H1 (cell line): ENCODE results near the gene ITGA8. TPM values are rescaled to one million over a fixed set of nuclear protein-coding genes. Genes with fewer than 3 reads are reported as not detected.

Source experiments
- CTCF ChIA-PET: fragments of 300-600 bp; sonication (Branson Sonifier 250); formaldehyde crosslinking; loops from one replicate; lab custom pipeline; 2021; ENCODE audit not compliant: partially characterized antibody; lab: Charles Lee
- POLR2A ChIA-PET: fragments of 300-600 bp; sonication (Branson Sonifier 250); formaldehyde crosslinking; loops from one replicate; lab custom pipeline; 2021; ENCODE audit warnings: inconsistent platforms; ENCODE audit not compliant: partially characterized antibody; lab: Charles Lee
- DNase-seq, 2 experiments: peaks; one replicate each; pipeline versions ENCODE4 v3.0.0 to v3.0.0-alpha.2; 2010 to 2022; ENCODE audit warnings: low spot score in 2 of 2, low read depth in 1 of 2, mixed read lengths in 1 of 2
- FAIRE-seq: peaks from 2 replicates; lab custom pipeline; 2011; peaks lifted over from hg19 to GRCh38; lab: Jason Lieb, UNC
- H2AFZ ChIP-seq: 2 replicates; pipeline ENCODE4 v1.8.1; 2012; ENCODE audit warnings: low read length, inconsistent platforms
- H2AK5ac ChIP-seq: 2 replicates; pipeline ENCODE4 v1.6.1; 2013; ENCODE audit warnings: low read depth, low read length
- H2BK120ac ChIP-seq: replicated peaks from 2 replicates; pipeline ENCODE3; 2013; ENCODE audit warnings: low read depth, low read length, inconsistent platforms
- H2BK12ac ChIP-seq: 2 replicates; pipeline ENCODE4 v1.6.1; 2013; ENCODE audit warnings: low read depth, low read length
- H2BK15ac ChIP-seq: 2 replicates; pipeline ENCODE4 v1.6.1; 2013; ENCODE audit warnings: low read length
- H2BK20ac ChIP-seq: 2 replicates; pipeline ENCODE4 v1.6.1; 2013; ENCODE audit warnings: low read length
- H2BK5ac ChIP-seq: 2 replicates; pipeline ENCODE4 v1.6.1; 2013; ENCODE audit warnings: low read depth, low read length
- H3K14ac ChIP-seq: 2 replicates; pipeline ENCODE4 v1.6.1; 2013; ENCODE audit warnings: inconsistent platforms; ENCODE audit not compliant: insufficient read length
- H3K18ac ChIP-seq: 2 replicates; pipeline ENCODE4 v1.6.1; 2013; ENCODE audit warnings: low read length; ENCODE audit errors: extremely low read depth
- H3K23ac ChIP-seq: 2 replicates; pipeline ENCODE4 v1.6.1; 2013; ENCODE audit warnings: inconsistent platforms; ENCODE audit not compliant: insufficient read length
- H3K23me2 ChIP-seq: 2 replicates; pipeline ENCODE4 v1.6.1; 2013; ENCODE audit warnings: low read depth, low read length
- H3K27ac ChIP-seq: 2 replicates; pipeline ENCODE4 v1.6.1; 2011; ENCODE audit warnings: low read depth, low read length, inconsistent platforms
- H3K27me3 ChIP-seq, 4 experiments: replicated peaks in 1 of 4; 1 replicate in 1 of 4; 2 replicates in 3 of 4; pipeline versions ENCODE4 v1.6.1 to v1.8.1; 2011 to 2013; ENCODE audit warnings: low read length in 3 of 4, mild to moderate bottlenecking in 3 of 4, inconsistent platforms in 2 of 4, mixed read lengths in 2 of 4, moderate library complexity in 1 of 4; ENCODE audit not compliant: control insufficient read depth in 3 of 4, insufficient read depth in 3 of 4; ENCODE audit errors: extremely low read depth in 1 of 4
- H3K36me3 ChIP-seq, 4 experiments: 2 replicates each; pipeline versions ENCODE4 v1.6.1 to v1.8.1; 2011 to 2013; ENCODE audit warnings: mild to moderate bottlenecking in 4 of 4, low read length in 3 of 4, moderate library complexity in 2 of 4, control low read depth in 1 of 4, inconsistent platforms in 1 of 4; ENCODE audit not compliant: insufficient read depth in 4 of 4, control insufficient read depth in 2 of 4
- H3K4ac ChIP-seq: replicated peaks from 2 replicates; pipeline ENCODE3; 2013; ENCODE audit warnings: low read length, low read depth, mixed read lengths, inconsistent platforms; ENCODE audit not compliant: insufficient read length
- H3K4me1 ChIP-seq, 4 experiments: replicated peaks in 1 of 4; 1 replicate in 1 of 4; 2 replicates in 3 of 4; pipeline versions ENCODE4 v1.6.1 to v1.8.1; 2011 to 2013; ENCODE audit warnings: low read length in 3 of 4, inconsistent platforms in 2 of 4, mixed read lengths in 1 of 4; ENCODE audit not compliant: insufficient read depth in 4 of 4, control insufficient read depth in 3 of 4
- H3K4me2 ChIP-seq, 2 experiments: 2 replicates each; pipeline versions ENCODE4 v1.6.1 to v1.8.1; 2011 to 2013; ENCODE audit warnings: low read depth in 2 of 2, low read length in 2 of 2, control low read depth in 1 of 2, inconsistent platforms in 1 of 2, mild to moderate bottlenecking in 1 of 2; ENCODE audit not compliant: insufficient read depth in 1 of 2
- H3K4me3 ChIP-seq, 4 experiments: fragments of 200-600, 300-600 bp in 1 of 4; sonication (generic), shearing (Covaris generic), sonication (Bioruptor Twin) in 1 of 4; 2 replicates each; pipeline versions ENCODE4 v1.5.1 to v1.8.1; 2011 to 2016; ENCODE audit warnings: low read length in 4 of 4, low read depth in 3 of 4, control low read depth in 2 of 4, inconsistent platforms in 2 of 4, mild to moderate bottlenecking in 2 of 4, mixed read lengths in 1 of 4, moderate library complexity in 1 of 4; ENCODE audit not compliant: insufficient read depth in 2 of 4; ENCODE audit errors: extremely low read depth in 1 of 4
- H3K56ac ChIP-seq: replicated peaks from 2 replicates; pipeline ENCODE3; 2013; ENCODE audit warnings: low read depth, mild to moderate bottlenecking, mixed read lengths, low read length, inconsistent platforms; ENCODE audit not compliant: insufficient read length
- H3K79me1 ChIP-seq: 2 replicates; pipeline ENCODE4 v1.6.1; 2013; ENCODE audit warnings: low read depth, low read length, control low read depth
- H3K79me2 ChIP-seq, 2 experiments: 2 replicates each; pipeline versions ENCODE4 v1.6.1 to v1.8.1; 2012 to 2013; ENCODE audit warnings: low read length in 2 of 2, mild to moderate bottlenecking in 2 of 2, inconsistent platforms in 1 of 2; ENCODE audit not compliant: insufficient read depth in 2 of 2, control insufficient read depth in 1 of 2
- H3K9ac ChIP-seq, 4 experiments: replicated peaks in 1 of 4; 1 replicate in 1 of 4; 2 replicates in 3 of 4; pipeline versions ENCODE4 v1.6.1 to v1.8.1; 2011 to 2013; ENCODE audit warnings: low read depth in 3 of 4, low read length in 3 of 4, control low read depth in 2 of 4, mild to moderate bottlenecking in 2 of 4, moderate library complexity in 2 of 4, inconsistent platforms in 1 of 4; ENCODE audit errors: extremely low read depth in 1 of 4
- H3K9me3 ChIP-seq, 2 experiments: 2 replicates each; pipeline versions ENCODE4 v1.6.1 to v1.8.1; 2012 to 2013; ENCODE audit warnings: mild to moderate bottlenecking in 2 of 2, moderate library complexity in 2 of 2, control low read depth in 1 of 2, inconsistent platforms in 1 of 2, low read depth in 1 of 2, low read length in 1 of 2, mixed read lengths in 1 of 2; ENCODE audit not compliant: insufficient read depth in 2 of 2
- H4K20me1 ChIP-seq, 2 experiments: replicated peaks in 1 of 2; 2 replicates each; pipeline versions ENCODE3 to v1.8.1; 2011 to 2013; ENCODE audit warnings: inconsistent platforms in 2 of 2, low read length in 2 of 2, mild to moderate bottlenecking in 1 of 2; ENCODE audit not compliant: insufficient read depth in 2 of 2, control insufficient read depth in 1 of 2
- H4K5ac ChIP-seq: 2 replicates; pipeline ENCODE4 v1.6.1; 2013; ENCODE audit warnings: low read length, low read depth, mixed read lengths, inconsistent platforms; ENCODE audit not compliant: insufficient read length
- H4K8ac ChIP-seq: 2 replicates; pipeline ENCODE4 v1.8.0; 2013; ENCODE audit warnings: mild to moderate bottlenecking, moderate library complexity, low read length, inconsistent platforms; ENCODE audit not compliant: insufficient read depth; ENCODE audit errors: extremely low read depth
- H4K91ac ChIP-seq: replicated peaks from 2 replicates; pipeline ENCODE3; 2013; ENCODE audit warnings: low read length, mixed read lengths, inconsistent platforms; ENCODE audit not compliant: insufficient read length
- JUND ChIP-seq: IDR thresholded peaks from 2 replicates; pipeline ENCODE4 v1.6.1; 2011; ENCODE audit warnings: mild to moderate bottlenecking, improper control_type of control experiment, low read length
- PHF8 ChIP-seq: fragments of 200-600 bp; sonication (generic); conservative IDR thresholded peaks from 2 replicates; pipeline ENCODE4 v1.7.1; 2012; ENCODE audit warnings: low read depth, mild to moderate bottlenecking, inconsistent platforms, low read length, moderate library complexity
- POU5F1 ChIP-seq: IDR thresholded peaks from 2 replicates; pipeline ENCODE4 v1.6.1; 2011; ENCODE audit warnings: low read depth, mild to moderate bottlenecking, low read length, moderate library complexity
- SRF ChIP-seq: IDR thresholded peaks from 2 replicates; pipeline ENCODE4 v1.6.1; 2011; ENCODE audit warnings: mild to moderate bottlenecking, low read depth, low read length, moderate library complexity
- WGBS, 2 experiments: shearing (Covaris generic) in 1 of 2; methylation state at CpG; one replicate each; pipeline versions ENCODE4 v1.1.6 to v1.1.7; 2013 to 2015; ENCODE audit warnings: low lambda C conversion rate in 2 of 2, mixed read lengths in 2 of 2, inconsistent platforms in 1 of 2, low coverage in 1 of 2, missing lambda C conversion rate in 1 of 2; ENCODE audit not compliant: insufficient replicate concordance in 2 of 2, insufficient coverage in 1 of 2, insufficient read length in 1 of 2; ENCODE audit errors: extremely low coverage in 1 of 2, missing lambda C conversion rate in 1 of 2; 5-methylcytosine and 5-hydroxymethylcytosine counted together
- polyA plus RNA-seq, 7 experiments: library from polyadenylated mRNA; depleted of rRNA in 3 of 7; stranded (reverse) in 5 of 7; unstranded in 2 of 7; fragments of >200 nt in 5 of 7; fragments of 200-250 nt in 2 of 7; gene quantifications; 1 replicate in 5 of 7; 2 replicates in 1 of 7; 4 replicates in 1 of 7; pipeline versions ENCODE4 v1.2.1 to v1.2.3, GENCODE V29; 2011 to 2013; ENCODE audit warnings: missing spikeins in 2 of 7, mixed read lengths in 2 of 7
- total RNA-seq: library from RNA; stranded (reverse); fragmentation: NEBNext Ultra II Directional; extraction: Animal tissue kit (Norgen Biotek cat#: 25700); gene quantifications from 2 replicates; pipeline ENCODE4 v1.2.1, GENCODE V29; 2021

ITGA8 gene
- total and polyA plus RNA-seq, 2 of the 8 experiments (the other 6 are each of a cell fraction or from before 2014, with no cell fraction given): not detected

GRCh38 chr10:15651175-15651574, 68.5 kb downstream of the ITGA8 start:
- no peak overlapping the region for H3K18ac ChIP-seq
- POLR2A ChIA-PET: no interaction called here
- H3K9ac ChIP-seq: no peak overlapping the region
- H3K4ac ChIP-seq: no peak overlapping the region
- no peaks in the 10 kb centered on the region for H3K36me3 ChIP-seq
- H4K20me1 ChIP-seq: no peaks in the 10 kb centered on the region
- 86% methylated on average over 6 of the region's 6 CpGs; no CpG with 5 or more reads in 1 of the 2 experiments for WGBS, 2 experiments
- no peak overlapping the region for H2AK5ac ChIP-seq
- no peak overlapping the region for H2BK20ac ChIP-seq
- H3K79me1 ChIP-seq: no peaks in the 10 kb centered on the region; the same call in 1 of the 2 replicates
- H3K56ac ChIP-seq: no peak overlapping the region
- H2BK12ac ChIP-seq: no peak overlapping the region
- H3K27me3 ChIP-seq: no peaks in the 10 kb centered on the region
- no peak overlapping the region for H4K8ac ChIP-seq
- H3K79me2 ChIP-seq: no peaks in the 10 kb centered on the region
- TF ChIP-seq PHF8: no peak
- no peak for TF ChIP-seq POU5F1
- TF ChIP-seq JUND: no peak
- no peak for TF ChIP-seq SRF
- TF ChIP-seq, all 59 proteins: peak for 0
- no peak overlapping the region for H3K23ac ChIP-seq
- no peak overlapping the region for H2BK5ac ChIP-seq
- H3K4me2 ChIP-seq: no peak overlapping the region
- no peaks in the 10 kb centered on the region for H3K4me1 ChIP-seq
- no peak for FAIRE-seq
- H3K14ac ChIP-seq: no peak overlapping the region
- H2BK15ac ChIP-seq: no peak overlapping the region
- H2BK120ac ChIP-seq: no peak overlapping the region
- DNase-seq: no peak
- H3K4me3 ChIP-seq: no peak overlapping the region
- CTCF ChIA-PET: interaction anchor here (0.9 to 2.7 kb wide), 5 partner anchors 10 to 234 kb away, joined by 3 to 12 read pairs (median 6); partner anchors contain the start of gene ITGA8
- H2AFZ ChIP-seq: no peak overlapping the region
- no peaks in the 10 kb centered on the region for H3K9me3 ChIP-seq
- H3K23me2 ChIP-seq: no peaks in the 10 kb centered on the region
- no peak overlapping the region for H4K91ac ChIP-seq
- H4K5ac ChIP-seq: no peak overlapping the region
- H3K27ac ChIP-seq: no peak overlapping the region
